ENCODE data around the gene GDAP1L1.
"Not testable (repeated sequence)": the region's sequence is repeated elsewhere in the genome, so short reads cannot be mapped to it uniquely, and the experiment has no call there.

GDAP1L1 gene

GRCh38 chr20:44221368-44221954 is 25.6 kb upstream of the GDAP1L1 start:
- DNase-seq: no peak

GRCh38 chr20:44222027-44222426 is 25.1 kb upstream of the GDAP1L1 start:
- DNase-seq: no peak

DNA sequence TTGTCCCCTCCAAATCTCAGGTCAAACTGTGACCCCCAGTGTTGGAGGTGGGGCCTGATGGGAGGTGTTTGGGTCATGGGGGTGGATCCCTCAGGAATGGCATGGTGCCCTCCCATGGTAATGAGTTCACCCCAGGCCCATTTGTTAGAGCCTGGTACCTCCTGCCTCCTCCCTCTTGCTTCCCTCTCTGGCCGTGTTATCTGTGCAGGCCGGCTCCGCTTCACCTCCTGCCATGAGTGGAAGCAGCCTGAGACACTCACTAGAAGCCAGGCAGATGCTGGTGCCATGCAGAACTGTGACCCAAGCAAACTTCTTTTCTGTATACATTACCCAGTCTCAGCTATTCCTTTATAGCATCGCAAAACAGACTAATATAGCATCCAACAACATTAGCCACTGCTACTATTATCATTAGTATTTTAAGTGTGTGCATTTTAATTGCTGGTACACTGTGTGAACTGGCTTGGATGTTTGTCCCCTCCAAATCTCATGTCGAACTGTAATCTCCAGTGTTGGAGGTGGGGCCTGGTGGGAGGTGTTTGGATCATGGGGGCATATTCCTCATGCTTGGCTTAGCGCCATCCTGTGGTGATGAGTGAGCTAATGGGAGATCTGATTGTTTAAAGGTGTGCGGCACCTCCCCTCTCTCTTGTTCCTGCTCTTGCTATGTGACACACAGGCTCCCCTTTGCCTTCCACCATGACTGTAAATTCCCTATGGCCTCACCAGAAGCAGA is 24.3 kb upstream of the GDAP1L1 start:
- DNase-seq: no peak

GRCh38 chr20:44223721-44224120 is 23.4 kb upstream of the GDAP1L1 start:
- DNase-seq: no peak

GRCh38 chr20:44224637-44225036 is 22.5 kb upstream of the GDAP1L1 start:
- no peak for DNase-seq

DNA sequence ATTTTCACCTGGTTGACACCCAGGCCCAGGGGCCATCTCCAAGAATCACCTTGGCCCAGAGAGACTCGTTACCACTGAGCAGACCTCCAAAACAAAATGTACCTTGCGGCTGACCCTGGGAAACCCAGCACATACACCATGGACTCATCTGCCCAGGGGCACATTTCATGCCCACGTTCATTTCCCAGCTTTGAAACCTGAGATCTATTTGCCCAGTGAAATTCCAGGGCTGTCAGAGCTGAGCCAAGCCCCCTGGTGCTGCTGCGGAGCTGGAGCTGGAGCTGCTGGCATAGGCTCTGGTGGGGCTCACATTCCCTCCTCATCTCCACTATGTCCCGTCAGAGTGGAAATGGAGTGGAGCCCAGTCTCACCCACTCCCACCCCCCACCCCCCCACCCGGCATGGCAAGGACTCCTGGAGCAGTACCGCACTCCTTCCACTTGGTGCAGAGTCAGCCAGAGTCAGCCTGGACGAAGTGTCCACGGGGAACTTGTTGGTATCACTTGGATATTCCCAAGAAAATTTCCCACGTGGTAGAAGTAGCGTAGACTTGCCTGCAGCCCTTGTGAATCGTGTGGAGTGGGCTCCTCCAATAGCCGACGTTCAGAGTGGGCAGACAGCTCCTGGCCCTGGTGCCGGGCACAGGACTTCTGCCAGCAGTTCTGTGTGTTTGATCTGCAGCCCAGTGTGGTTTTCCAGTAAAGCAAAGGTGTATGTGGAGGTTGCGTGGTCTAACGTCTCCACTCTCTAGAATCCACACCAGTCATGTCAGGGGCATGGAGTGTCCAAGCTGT is 18.4 kb upstream of the GDAP1L1 start:
- DNase-seq: no peak

- no peak for DNase-seq
These were observed 15.9 kb upstream of the GDAP1L1 start for GRCh38 chr20:44231193-44231592.

- DNase-seq: no peak
These were observed 15.2 kb upstream of the GDAP1L1 start for GRCh38 chr20:44231713-44232468.

DNA sequence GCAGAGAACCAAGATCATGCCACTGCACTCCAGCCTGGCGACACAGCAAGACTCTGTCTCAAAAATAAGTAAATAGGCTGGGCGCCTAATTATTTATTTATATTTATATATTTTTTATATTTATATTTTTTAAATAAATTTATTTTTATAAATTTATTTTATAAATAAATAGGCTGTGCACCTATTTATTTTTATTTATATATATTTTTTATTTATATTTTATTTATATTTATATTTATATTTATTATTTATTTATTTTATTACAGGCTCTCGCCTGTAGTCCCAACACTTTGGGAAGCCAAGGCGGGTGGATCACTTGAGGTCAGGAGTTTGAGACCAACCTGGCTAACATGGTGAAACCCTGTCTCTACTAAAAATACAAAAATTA is 14.6 kb upstream of the GDAP1L1 start:
- DNase-seq: not testable (repeated sequence)

DNA sequence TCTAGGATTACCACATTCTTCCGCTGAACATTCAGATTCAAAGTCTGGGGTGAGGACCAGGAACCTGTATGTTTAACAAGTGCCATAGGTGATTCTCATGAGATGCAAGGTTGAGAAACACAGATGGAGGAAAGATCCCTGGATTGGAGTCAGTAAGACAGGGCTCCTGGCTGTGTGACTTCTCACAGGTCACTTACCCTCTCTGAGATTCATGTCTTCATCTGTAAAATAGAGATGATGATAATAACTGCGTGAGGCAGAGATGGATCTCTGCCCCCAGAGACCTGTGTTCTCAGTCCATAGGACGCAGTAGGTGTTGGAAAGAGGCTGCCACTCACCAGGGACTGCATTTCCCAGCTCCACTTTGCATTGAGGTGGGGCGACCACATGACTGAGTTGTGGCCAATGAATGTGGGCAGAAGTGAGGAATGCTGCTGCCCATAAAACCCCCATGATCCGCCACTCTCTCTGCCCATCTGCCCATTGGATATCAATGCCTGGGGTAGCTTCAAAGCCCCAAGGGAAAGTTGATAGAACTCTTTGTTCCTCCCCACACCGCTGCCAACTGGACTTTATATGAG is 13.6 kb upstream of the GDAP1L1 start:
- no peak for DNase-seq

GRCh38 chr20:44234566-44235317 is 12.4 kb upstream of the GDAP1L1 start:
- DNase-seq: no peak

- no peak for DNase-seq
These were observed 11.4 kb upstream of the GDAP1L1 start for GRCh38 chr20:44235702-44236101.

- not testable (repeated sequence) for DNase-seq
These were observed 10.3 kb upstream of the GDAP1L1 start for GRCh38 chr20:44236840-44237239.

DNA sequence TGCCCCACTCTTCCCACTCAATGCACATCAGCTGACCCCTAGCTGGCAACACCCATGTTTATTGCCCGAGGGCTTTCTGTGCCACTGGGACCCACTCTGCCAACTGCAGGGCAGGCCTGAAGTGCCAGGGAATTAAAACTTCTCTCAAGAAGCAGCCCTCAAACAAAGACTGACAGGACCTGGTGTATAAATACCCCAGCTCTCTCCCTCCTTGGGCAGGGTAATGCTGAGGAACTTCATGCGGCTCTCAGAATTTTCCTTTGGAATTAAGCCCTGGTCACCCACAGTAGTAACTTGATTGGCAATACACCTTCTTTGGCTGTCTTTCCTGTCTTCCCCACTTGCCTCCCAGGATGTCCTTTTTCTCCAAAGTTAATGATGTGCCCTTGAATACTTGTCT is 5.3 kb upstream of the GDAP1L1 start:
- DNase-seq: no peak

GRCh38 chr20:44245977-44246376 is 1.1 kb upstream of the GDAP1L1 start:
- DNase-seq: no peak

DNA sequence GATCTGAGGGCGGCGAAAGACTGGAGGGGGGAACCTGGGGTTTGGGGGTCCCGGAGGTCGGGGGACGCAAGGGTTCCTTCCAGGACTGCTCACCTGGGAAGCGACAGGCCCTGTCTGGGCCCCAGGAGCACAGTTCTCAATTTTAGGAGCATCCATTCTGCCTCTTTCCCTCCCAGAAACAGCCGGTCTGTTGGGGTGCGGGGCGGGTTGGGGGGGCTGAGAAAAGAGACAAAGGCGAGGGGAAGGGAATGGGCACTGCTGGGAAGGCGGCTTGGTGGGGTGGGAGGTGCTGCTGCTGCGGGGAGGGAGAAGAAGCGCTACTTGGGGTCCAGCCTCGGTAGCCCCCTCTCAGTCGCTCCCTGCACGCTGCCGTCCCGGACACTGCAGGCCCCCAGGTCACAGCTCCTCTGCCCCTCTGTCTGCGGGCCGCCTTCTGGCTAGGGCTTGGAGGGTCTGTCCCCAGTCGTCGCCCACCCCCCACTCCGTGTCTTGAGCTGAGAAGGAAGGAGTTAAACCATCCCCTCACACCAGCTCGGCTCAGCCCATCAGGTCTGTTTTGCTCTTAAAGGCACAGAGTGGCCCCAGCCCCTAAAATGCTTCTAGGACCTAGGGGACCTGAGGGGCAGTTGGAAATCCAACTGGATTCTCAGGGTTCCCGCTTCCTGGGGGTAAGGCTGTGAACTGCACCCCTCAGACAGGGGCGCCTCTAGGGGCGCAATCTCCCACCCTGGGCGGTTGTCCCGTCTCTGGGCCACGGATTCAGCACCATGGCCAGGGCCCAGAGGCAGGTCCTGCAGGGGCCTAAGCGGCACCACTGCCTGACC is 690 bp downstream of the GDAP1L1 start:
- DNase-seq: no peak

DNA sequence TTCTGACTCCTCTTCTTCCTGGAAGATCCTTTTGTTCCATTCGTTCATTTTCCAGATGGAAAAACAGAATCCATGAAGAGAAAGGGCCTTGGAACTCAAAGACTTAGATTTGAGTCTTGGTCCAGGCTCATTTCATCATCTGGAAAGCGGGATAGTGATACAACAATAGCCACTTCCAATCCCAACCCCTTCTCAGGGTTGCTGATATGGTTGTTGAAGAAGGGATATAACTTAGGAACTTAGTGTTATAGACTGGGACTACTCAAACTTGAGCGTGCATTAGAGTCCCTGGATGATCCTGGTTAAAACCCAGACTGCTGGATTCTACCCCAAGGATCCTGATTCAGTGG is 1.3 kb downstream of the GDAP1L1 start:
- DNase-seq: no peak

- no peak for DNase-seq
These were observed 4.2 kb downstream of the GDAP1L1 start for GRCh38 chr20:44251284-44251683.

- DNase-seq: no peak
These were observed 6.4 kb downstream of the GDAP1L1 start for GRCh38 chr20:44253528-44253927.

DNA sequence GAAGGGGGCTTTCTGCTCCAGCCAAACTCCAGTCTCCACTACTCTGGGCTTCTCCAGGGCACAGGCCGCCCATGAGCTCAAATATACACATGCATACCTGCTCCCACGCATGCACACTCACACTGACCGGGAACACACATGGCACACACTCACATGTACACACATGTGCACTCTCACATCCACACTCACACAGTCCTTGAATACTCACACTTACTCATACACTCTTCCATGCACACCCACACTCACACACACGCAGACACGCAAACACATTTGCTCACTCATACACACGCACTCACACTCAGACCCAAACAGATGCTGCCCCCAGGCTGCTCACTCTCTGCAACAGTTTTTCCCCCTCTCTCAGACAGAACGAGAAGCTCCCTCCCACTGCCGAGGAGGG is 7.0 kb downstream of the GDAP1L1 start:
- DNase-seq: no peak

- no peak for DNase-seq
These were observed 8.8 kb downstream of the GDAP1L1 start for GRCh38 chr20:44255942-44256341.
